Liver (tissue), 9 donors: ENCODE measurements around the gene TBC1D9B. TPM values are rescaled to one million over a fixed set of nuclear protein-coding genes. Genes with fewer than 3 reads are reported as not detected.
A peak's percentile ranks its signal among the peaks of the same experiment; 100 is the strongest.

Experiments
- DNase-seq: peaks from one replicate; pipeline ENCODE4 v3.0.0-alpha.2; 2017; ENCODE audit warnings: low spot score
- H3K27ac ChIP-seq, 2 donors: one replicate each; pipeline ENCODE4 v1.7.0; 2013; ENCODE audit warnings: inconsistent platforms in 2 of 2, low read length in 2 of 2, control low read depth in 1 of 2, low read depth in 1 of 2, mild to moderate bottlenecking in 1 of 2
- H3K27me3 ChIP-seq, 4 donors: one replicate each; pipeline versions ENCODE4 v1.6.1 to v1.7.0; 2013; ENCODE audit warnings: low read length in 3 of 4, inconsistent platforms in 1 of 4, mild to moderate bottlenecking in 1 of 4, moderate library complexity in 1 of 4; ENCODE audit not compliant: control insufficient read depth in 4 of 4, insufficient read depth in 4 of 4
- H3K36me3 ChIP-seq, 4 donors: one replicate each; pipeline versions ENCODE4 v1.6.1 to v1.7.0; 2013; ENCODE audit warnings: low read length in 3 of 4, mild to moderate bottlenecking in 3 of 4, low read depth in 1 of 4, moderate library complexity in 1 of 4; ENCODE audit not compliant: control insufficient read depth in 4 of 4, insufficient read depth in 3 of 4
- H3K4me1 ChIP-seq, 4 donors: one replicate each; pipeline versions ENCODE4 v1.6.1 to v1.7.0; 2013; ENCODE audit warnings: low read length in 3 of 4, mild to moderate bottlenecking in 3 of 4, moderate library complexity in 1 of 4; ENCODE audit not compliant: control insufficient read depth in 4 of 4, insufficient read depth in 4 of 4
- H3K4me3 ChIP-seq, 3 donors: one replicate each; pipeline versions ENCODE4 v1.6.1 to v1.7.0; 2013; ENCODE audit warnings: low read length in 3 of 3, control low read depth in 1 of 3, low read depth in 1 of 3, mild to moderate bottlenecking in 1 of 3
- H3K9ac ChIP-seq, 2 donors: one replicate each; pipeline ENCODE4 v1.7.0; 2013; ENCODE audit warnings: low read length in 2 of 2, mild to moderate bottlenecking in 2 of 2, moderate library complexity in 2 of 2, control low read depth in 1 of 2, low read depth in 1 of 2
- H3K9me3 ChIP-seq, 4 donors: one replicate each; pipeline versions ENCODE4 v1.6.1 to v1.7.0; 2013; ENCODE audit warnings: low read length in 3 of 4; ENCODE audit not compliant: control insufficient read depth in 4 of 4
- CTCF ChIP-seq: fragments of 150-350 bp; IDR thresholded peaks from 2 replicates; pipeline ENCODE4 v1.5.1; 2017; ENCODE audit warnings: improper control_type of control experiment, low read depth, low read length; ENCODE audit not compliant: missing input control
- EGR1 ChIP-seq, 2 donors: IDR thresholded peaks; 2 replicates each; pipeline ENCODE4 v1.6.1; 2016 to 2018; ENCODE audit warnings: antibody characterized with exemption in 2 of 2, low read depth in 2 of 2
- FOXA2 ChIP-seq: IDR thresholded peaks from 2 replicates; pipeline ENCODE4 v1.6.1; 2016; ENCODE audit warnings: antibody characterized with exemption
- GABPA ChIP-seq, 2 donors: IDR thresholded peaks in 1 of 2; conservative IDR thresholded peaks in 1 of 2; 2 replicates each; pipeline ENCODE4 v1.6.1; 2016; ENCODE audit warnings: antibody characterized with exemption in 2 of 2, mild to moderate bottlenecking in 1 of 2, moderate library complexity in 1 of 2
- HNF4A ChIP-seq, 2 donors: conservative IDR thresholded peaks; 2 replicates each; pipeline ENCODE4 v1.6.1; 2016; ENCODE audit warnings: antibody characterized with exemption in 2 of 2, mild to moderate bottlenecking in 2 of 2
- HNF4G ChIP-seq: IDR thresholded peaks from 2 replicates; pipeline ENCODE4 v1.6.1; 2016; ENCODE audit warnings: antibody characterized with exemption
- JUND ChIP-seq, 2 donors: IDR thresholded peaks; 2 replicates each; pipeline ENCODE4 v1.6.1; 2016; ENCODE audit warnings: antibody characterized with exemption in 2 of 2
- NR2F2 ChIP-seq: IDR thresholded peaks from 2 replicates; pipeline ENCODE4 v1.6.1; 2016; ENCODE audit warnings: antibody characterized with exemption
- RAD21 ChIP-seq, 2 donors: IDR thresholded peaks; 2 replicates each; pipeline ENCODE4 v1.6.1; 2016; ENCODE audit warnings: antibody characterized with exemption in 2 of 2, mild to moderate bottlenecking in 2 of 2
- REST ChIP-seq: IDR thresholded peaks from 2 replicates; pipeline ENCODE4 v1.6.1; 2016; ENCODE audit warnings: antibody characterized with exemption, mild to moderate bottlenecking
- SP1 ChIP-seq: IDR thresholded peaks from 2 replicates; pipeline ENCODE4 v1.6.1; 2018; ENCODE audit warnings: antibody characterized with exemption, mild to moderate bottlenecking
- TAF1 ChIP-seq: conservative IDR thresholded peaks from 2 replicates; pipeline ENCODE4 v1.6.1; 2016; ENCODE audit warnings: antibody characterized with exemption, mild to moderate bottlenecking
- YY1 ChIP-seq: IDR thresholded peaks from 2 replicates; pipeline ENCODE4 v1.6.1; 2016; ENCODE audit warnings: antibody characterized with exemption, mild to moderate bottlenecking
- ZBTB33 ChIP-seq: IDR thresholded peaks from 2 replicates; pipeline ENCODE4 v1.6.1; 2016; ENCODE audit warnings: antibody characterized with exemption
- WGBS: extraction: QIAGEN DNeasy Blood & Tissue Kit; methylation state at CpG from one replicate; pipeline ENCODE4 v1.1.7; 2013; 5-methylcytosine and 5-hydroxymethylcytosine counted together
- polyA plus RNA-seq, 2 donors: library from polyadenylated mRNA; stranded (reverse) in 1 of 2; unstranded in 1 of 2; fragments of 200-250 nt in 1 of 2; fragments of >200 nt in 1 of 2; fragmentation: Nextera tagmentation in 1 of 2; extraction: Ambion mirVana in 1 of 2; gene quantifications; one replicate each; pipeline versions ENCODE4 v1.2.1 to v1.2.3, GENCODE V29; 2013 to 2015
- total RNA-seq, 2 donors: library from RNA; depleted of rRNA; stranded (reverse); fragments of >200 nt; gene quantifications; one replicate each; pipeline ENCODE4 v1.2.3, GENCODE V29; 2014
- donor health status: healthy.
- donor health status: healthy.
- donor health status: healthy.
- donor health status: healthy.
- donor health status: healthy.

The TBC1D9B gene
- total and polyA plus RNA-seq, 4 donors, result 23.1 to 55.4 (median 38.7) TPM

- TF ChIP-seq FOXA2, result no peak
- TF ChIP-seq SP1, result no peak
- no peak for TF ChIP-seq EGR1 (IDR thresholded peaks at IDR 0.05; ENCODE audit: low read depth in 2 of 2)
- no peak for TF ChIP-seq CTCF
- TF ChIP-seq NR2F2, result no peak
- TF ChIP-seq JUND (IDR thresholded peaks at IDR 0.05), result no peak
- TF ChIP-seq TAF1, result no peak
- no peak for TF ChIP-seq RAD21 (IDR thresholded peaks at IDR 0.05)
- TF ChIP-seq YY1, result no peak
- TF ChIP-seq ZBTB33, result no peak
- no peak for TF ChIP-seq GABPA (IDR thresholded peaks at IDR 0.05 in 1 of 2, conservative IDR thresholded peaks at IDR 0.05 in 1 of 2)
- H3K9me3 ChIP-seq, result no peaks in the 10 kb centered on the region
- WGBS, result 62% methylated on average over 14 of the region's 14 CpGs
- H3K4me1 ChIP-seq, result peaks cover 25 to 57% (median 35%) of the 10 kb centered on the region in 4 donors
- no peak for DNase-seq
- no peaks in the 10 kb centered on the region for H3K36me3 ChIP-seq
- peak overlapping the region; percentile 94 to 99 for H3K27ac ChIP-seq
- peak overlapping the region in 1 of 2 donors; percentile 62 for H3K9ac ChIP-seq
- H3K27me3 ChIP-seq, result no peaks in the 10 kb centered on the region
- H3K4me3 ChIP-seq, result peak overlapping the region in 2 of 3 donors; percentile 25 to 39
Observed at GRCh38 chr5:179817890-179818745, 89.6 kb downstream of the TBC1D9B start.

- H3K36me3 ChIP-seq, result no peaks in the 10 kb centered on the region
- peak overlapping the region in 1 of 3 donors; percentile 51 for H3K4me3 ChIP-seq
- peaks cover 25 to 57% (median 35%) of the 10 kb centered on the region in 4 donors for H3K4me1 ChIP-seq
- H3K27ac ChIP-seq, result peak overlapping the region in 1 of 2 donors; percentile 23
- no peak overlapping the region for H3K9ac ChIP-seq
- WGBS, result 89% methylated on average over 8 of the region's 8 CpGs
- no peaks in the 10 kb centered on the region for H3K27me3 ChIP-seq
- no peaks in the 10 kb centered on the region for H3K9me3 ChIP-seq
- no peak for TF ChIP-seq REST
- TF ChIP-seq YY1, result no peak
- no peak for TF ChIP-seq HNF4A (conservative IDR thresholded peaks at IDR 0.05)
- TF ChIP-seq RAD21 (IDR thresholded peaks at IDR 0.05), result no peak
- TF ChIP-seq HNF4G, result no peak
- TF ChIP-seq TAF1, result no peak
- DNase-seq, result no peak
Observed at GRCh38 chr5:179817470-179817840, 90.2 kb downstream of the TBC1D9B start.
